B cell (primary cell): Measurements from ENCODE around the gene SERPINE1. TPM values are rescaled to one million over a fixed set of nuclear protein-coding genes. Genes with fewer than 3 reads are reported as not detected.

ENCODE experiments used
- ATAC-seq: fragments of 200-7000 bp; cut with Tn5 transposase; one replicate; pipeline ENCODE4 v1.10.0; 2021; ENCODE audit warnings: low read depth, mild to moderate bottlenecking, moderate number of reproducible peaks, moderate library complexity
- CTCF ChIA-PET: fragments of 350-600 bp; sonication (Branson Sonifier 250); formaldehyde crosslinking; loops from one replicate; lab custom pipeline; 2021; ENCODE audit warnings: antibody characterized with exemption, inconsistent platforms; lab: Charles Lee
- POLR2A ChIA-PET: fragments of 350-600 bp; sonication (Branson Sonifier 250); formaldehyde crosslinking; loops from one replicate; lab custom pipeline; 2021; ENCODE audit warnings: antibody characterized with exemption; lab: Charles Lee
- DNase-seq: peaks from one replicate; pipeline ENCODE4 v3.0.0; 2013
- H2AFZ ChIP-seq: 2 replicates; pipeline ENCODE4 v1.6.1; 2012; ENCODE audit warnings: mild to moderate bottlenecking, low read depth, low read length; ENCODE audit not compliant: insufficient read depth, poor library complexity, severe bottlenecking
- H3K27ac ChIP-seq, 2 donors: 1 replicate in 1 of 2; 2 replicates in 1 of 2; pipeline ENCODE4 v1.5.1; 2012 to 2013; ENCODE audit warnings: low read length in 2 of 2, mild to moderate bottlenecking in 2 of 2, moderate library complexity in 1 of 2
- H3K27me3 ChIP-seq, 4 experiments: fragments of 200-600 bp in 1 of 4; sonication (generic) in 1 of 4; replicated peaks in 1 of 4; 1 replicate in 2 of 4; 2 replicates in 2 of 4; pipeline versions ENCODE4 v1.6.1 to v1.7.0; 2013 to 2016; ENCODE audit warnings: low read length in 3 of 4, mild to moderate bottlenecking in 2 of 4, mixed read lengths in 1 of 4, moderate library complexity in 1 of 4; ENCODE audit not compliant: insufficient read depth in 4 of 4, control insufficient read depth in 3 of 4; ENCODE audit errors: control extremely low read depth in 1 of 4
- H3K36me3 ChIP-seq, 2 experiments: replicated peaks in 1 of 2; 1 replicate in 1 of 2; 2 replicates in 1 of 2; pipeline versions ENCODE4 v1.6.1 to v1.7.1; 2013; ENCODE audit warnings: low read length in 1 of 2; ENCODE audit not compliant: insufficient read depth in 2 of 2, control insufficient read depth in 1 of 2; ENCODE audit errors: control extremely low read depth in 1 of 2, extremely low read depth in 1 of 2
- H3K4me1 ChIP-seq, 2 donors: fragments of 200-600 bp in 1 of 2; sonication (generic) in 1 of 2; 1 replicate in 1 of 2; 2 replicates in 1 of 2; pipeline versions ENCODE4 v1.5.1 to v1.6.1; 2013 to 2017; ENCODE audit warnings: low read length in 2 of 2; ENCODE audit not compliant: control insufficient read depth in 2 of 2, insufficient read depth in 2 of 2
- H3K4me2 ChIP-seq: replicated peaks from 2 replicates; pipeline ENCODE3; 2012; ENCODE audit warnings: mild to moderate bottlenecking, low read depth, low read length; ENCODE audit not compliant: poor library complexity, severe bottlenecking
- H3K4me3 ChIP-seq, 5 experiments: fragments of 200-600 bp in 1 of 5; sonication (generic) in 1 of 5; 1 replicate in 3 of 5; 2 replicates in 2 of 5; pipeline versions ENCODE4 v1.5.1 to v1.7.0; 2011 to 2016; ENCODE audit warnings: low read length in 4 of 5, mild to moderate bottlenecking in 4 of 5, low read depth in 2 of 5, control low read depth in 1 of 5, moderate library complexity in 1 of 5; ENCODE audit not compliant: insufficient read depth in 1 of 5; ENCODE audit errors: control extremely low read depth in 1 of 5, extremely low read depth in 1 of 5
- H3K79me2 ChIP-seq: fragments of 200-600 bp; sonication (generic); one replicate; pipeline ENCODE4 v1.6.0; 2016; ENCODE audit warnings: low read length; ENCODE audit not compliant: control insufficient read depth, insufficient read depth
- H3K9ac ChIP-seq: fragments of 200-600 bp; sonication (generic); 2 replicates; pipeline ENCODE4 v1.6.1; 2017; ENCODE audit warnings: mild to moderate bottlenecking, low read length, moderate library complexity
- H3K9me3 ChIP-seq, 3 donors: one replicate each; pipeline versions ENCODE4 v1.6.1 to v1.7.1; 2013; ENCODE audit warnings: low read length in 2 of 3; ENCODE audit not compliant: control insufficient read depth in 2 of 3, insufficient read depth in 1 of 3; ENCODE audit errors: control extremely low read depth in 1 of 3
- H4K20me1 ChIP-seq: 2 replicates; pipeline ENCODE4 v1.6.0; 2012; ENCODE audit warnings: mild to moderate bottlenecking, low read length; ENCODE audit not compliant: insufficient read depth, control insufficient read depth, poor library complexity, severe bottlenecking
- H3K27ac Mint-ChIP-seq: one replicate; pipeline ENCODE4 v1.8.0; 2021; ENCODE audit warnings: mixed read lengths
- H3K27me3 Mint-ChIP-seq: one replicate; pipeline ENCODE4 v1.8.0; 2021; ENCODE audit warnings: mixed read lengths
- H3K4me1 Mint-ChIP-seq: one replicate; pipeline ENCODE4 v1.8.0; 2021; ENCODE audit warnings: mixed read lengths
- H3K4me3 Mint-ChIP-seq: one replicate; pipeline ENCODE4 v1.8.0; 2021; ENCODE audit warnings: mixed read lengths
- H3K9me3 Mint-ChIP-seq: one replicate; pipeline ENCODE4 v1.8.0; 2022; ENCODE audit warnings: mixed read lengths; ENCODE audit not compliant: insufficient read depth
- CTCF ChIP-seq: fragments of 200-600 bp; IDR thresholded peaks from one replicate; pipeline ENCODE4 v1.8.0; 2022; ENCODE audit warnings: antibody characterized with exemption, mild to moderate bottlenecking
- EZH2 ChIP-seq: IDR thresholded peaks from 2 replicates; pipeline ENCODE4 v1.6.1; 2012; ENCODE audit warnings: borderline replicate concordance, low read depth, mild to moderate bottlenecking, moderate library complexity, low read length; ENCODE audit not compliant: insufficient read depth, poor library complexity, severe bottlenecking
- WGBS: methylation state at CpG from one replicate; pipeline ENCODE4 v1.1.5; 2013; ENCODE audit warnings: missing lambda C conversion rate; ENCODE audit not compliant: insufficient coverage; 5-methylcytosine and 5-hydroxymethylcytosine counted together
- intact Hi-C: fragments of 100-400 bp; cut with micrococcal nuclease; formaldehyde crosslinking; loops from one replicate; pipeline ENCODE4 v1.10.0; 2022
- polyA plus RNA-seq: library from polyadenylated mRNA; depleted of rRNA; stranded (reverse); fragments of >200 nt; gene quantifications from 2 replicates; pipeline ENCODE4 v1.2.3, GENCODE V29; 2012
- total RNA-seq, 2 donors: library from RNA; stranded (reverse); fragments of 120-200 nt in 1 of 2; gene quantifications; 1 replicate in 1 of 2; 2 replicates in 1 of 2; pipeline versions ENCODE4 v1.2.3 to v1.2.4, GENCODE V29; 2013 to 2022

Gene SERPINE1
- total and polyA plus RNA-seq, 2 donors (not counting 1 experiment from before 2014, with no cell fraction given) = 0.07 to 0.09 TPM

- no peak overlapping the region for H3K9ac ChIP-seq
- ATAC-seq = no peak
These were observed 41.6 kb downstream of the SERPINE1 start for GRCh38 chr7:101168412-101169049.

More at GRCh38 chr7:101168412-101169049, 41.6 kb downstream of the SERPINE1 start:
- Histone ChIP-seq H3K79me2 (no peaks in the 10 kb centered on the region), H4K20me1 (peaks cover 26% of the 10 kb centered on the region), H3K36me3 (no peaks in the 10 kb centered on the region), H3K4me1 (peaks cover 74 to 88% of the 10 kb centered on the region in 2 donors), H2AFZ (no peak overlapping the region), H3K27me3 (peaks cover 0 to 98% (median 76%) of the 10 kb centered on the region in 4 experiments), H3K9me3 (peaks cover 0 to 63% (median 3%) of the 10 kb centered on the region in 3 donors), H3K4me2 (no peak overlapping the region), H3K27ac (no peak overlapping the region), H3K4me3 (no peak overlapping the region)
- CTCF ChIA-PET = interaction anchor here (1.0 to 1.6 kb wide), 5 partner anchors 12 to 274 kb away, joined by 3 to 7 read pairs (median 3); no protein-coding TSS in a partner anchor
- Mint-ChIP-seq H3K27me3 (peaks cover 71% of the 10 kb centered on the region), H3K4me1 (peaks cover 57% of the 10 kb centered on the region), H3K9me3 (no peaks in the 10 kb centered on the region), H3K4me3 (peak overlapping the region; percentile 47), H3K27ac (no peak overlapping the region)
- intact Hi-C loops = no loop called here
- no peak for TF ChIP-seq EZH2
- no peak for TF ChIP-seq CTCF
- DNase-seq = no peak
- no CpG with 5 or more reads among the region's 6 CpGs for WGBS
- POLR2A ChIA-PET = no interaction called here
